ENCODE measurements around the gene HIF1A. TPM values are rescaled to one million over a fixed set of nuclear protein-coding genes. Genes with fewer than 3 reads are reported as not detected.

HIF1A gene
- total and polyA plus RNA-seq, 10 of the 15 experiments (the other 5 are each of a cell fraction or from before 2014, with no cell fraction given), result 18.3 to 97.0 (median 75.3) TPM

DNA sequence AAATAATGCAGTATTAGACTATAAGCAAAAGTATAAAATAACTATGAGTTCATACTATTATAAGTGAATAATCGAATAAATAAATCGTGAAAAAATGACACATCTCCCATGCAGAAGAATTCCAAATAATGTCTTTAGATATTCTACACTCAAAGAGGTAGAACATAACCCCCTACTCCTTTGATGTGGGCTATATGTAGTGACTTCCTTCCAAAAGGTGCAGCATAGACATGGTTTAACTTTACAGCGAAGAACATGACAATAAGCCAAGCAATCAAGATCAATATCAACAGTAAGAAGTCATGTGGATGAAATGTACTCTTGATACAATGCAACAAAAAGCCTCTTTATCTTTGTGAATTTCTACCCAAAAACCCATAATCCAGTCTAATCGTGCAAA is 46.0 kb upstream of the HIF1A start:
- no peaks in the 10 kb centered on the region for H3K36me3 ChIP-seq (ENCODE audit: control insufficient read depth in 2 of 2, insufficient read depth in 2 of 2, low read length in 1 of 2)
- H3K9me3 ChIP-seq (replicated peaks; ENCODE audit: control insufficient read depth, insufficient read depth, low read length), result no peaks in the 10 kb centered on the region
- RAD21 ChIA-PET (ENCODE audit: unreplicated experiment), result no interaction called here
- ATAC-seq (no peak), DNase-seq (ENCODE audit: low read depth, low spot score) (no peak), FAIRE-seq (no peak)
- no peak overlapping the region for H2AFZ ChIP-seq (ENCODE audit: control insufficient read depth, low read depth, low read length)
- no peak overlapping the region for H3K9ac ChIP-seq (ENCODE audit: control insufficient read depth, insufficient read depth, low read length)
- CTCF ChIA-PET, result no interaction called here
- in situ Hi-C loops (cut with MboI), result no loop called here
- H3K27me3 ChIP-seq (replicated peaks in 1 of 2; ENCODE audit: control insufficient read depth in 2 of 2, insufficient read depth in 2 of 2, low read length in 1 of 2), result no peaks in the 10 kb centered on the region
- no peak overlapping the region for H3K4me2 ChIP-seq (ENCODE audit: control insufficient read depth, insufficient read depth)
- H3K4me3 ChIP-seq, result no peak overlapping the region
- 62% methylated on average over 4 of the region's 4 CpGs for WGBS (ENCODE audit: insufficient coverage, insufficient replicate concordance, low lambda C conversion rate, missing lambda C conversion rate)
- no peaks in the 10 kb centered on the region for H4K20me1 ChIP-seq (ENCODE audit: control insufficient read depth, insufficient read depth)
- peaks cover 6% of the 10 kb centered on the region for H3K4me1 ChIP-seq (ENCODE audit: control insufficient read depth, insufficient read depth, low read length)
- intact Hi-C loops (cut with micrococcal nuclease; ENCODE audit: unreplicated experiment), result no loop called here
- SMC1A ChIA-PET (ENCODE audit: uncharacterized antibody, unreplicated experiment), result interaction anchor here (0.6 to 1.4 kb wide), 4 partner anchors 8 to 51 kb away, joined by 3 to 6 read pairs (median 3); no protein-coding TSS in a partner anchor
- H3K27ac ChIP-seq (ENCODE audit: control insufficient read depth, insufficient read depth), result no peak overlapping the region
- no peaks in the 10 kb centered on the region for H3K79me2 ChIP-seq (ENCODE audit: control insufficient read depth, insufficient read depth, low read length)
- POLR2A ChIA-PET, result no interaction called here
- TF ChIP-seq GABPA (IDR thresholded peaks at IDR 0.05; ENCODE audit: low read depth) (no peak), RB1 (IDR thresholded peaks at IDR 0.05; ENCODE audit: borderline replicate concordance) (no peak), POLR2A (IDR thresholded peaks at IDR 0.05; ENCODE audit: low read depth, low read length) (no peak), ESRRA (IDR thresholded peaks at IDR 0.05; ENCODE audit: low read length) (no peak), MEF2B (IDR thresholded peaks at IDR 0.05; ENCODE audit: partially characterized antibody, poor library complexity, severe bottlenecking) (no peak), HDAC6 (IDR thresholded peaks at IDR 0.05; ENCODE audit: unreplicated experiment) (no peak), RBBP5 (conservative IDR thresholded peaks at IDR 0.05) (no peak), TBL1XR1 (IDR thresholded peaks at IDR 0.05; ENCODE audit: low read depth, low read length) (no peak)
- TF ChIP-seq, protein P1, sequence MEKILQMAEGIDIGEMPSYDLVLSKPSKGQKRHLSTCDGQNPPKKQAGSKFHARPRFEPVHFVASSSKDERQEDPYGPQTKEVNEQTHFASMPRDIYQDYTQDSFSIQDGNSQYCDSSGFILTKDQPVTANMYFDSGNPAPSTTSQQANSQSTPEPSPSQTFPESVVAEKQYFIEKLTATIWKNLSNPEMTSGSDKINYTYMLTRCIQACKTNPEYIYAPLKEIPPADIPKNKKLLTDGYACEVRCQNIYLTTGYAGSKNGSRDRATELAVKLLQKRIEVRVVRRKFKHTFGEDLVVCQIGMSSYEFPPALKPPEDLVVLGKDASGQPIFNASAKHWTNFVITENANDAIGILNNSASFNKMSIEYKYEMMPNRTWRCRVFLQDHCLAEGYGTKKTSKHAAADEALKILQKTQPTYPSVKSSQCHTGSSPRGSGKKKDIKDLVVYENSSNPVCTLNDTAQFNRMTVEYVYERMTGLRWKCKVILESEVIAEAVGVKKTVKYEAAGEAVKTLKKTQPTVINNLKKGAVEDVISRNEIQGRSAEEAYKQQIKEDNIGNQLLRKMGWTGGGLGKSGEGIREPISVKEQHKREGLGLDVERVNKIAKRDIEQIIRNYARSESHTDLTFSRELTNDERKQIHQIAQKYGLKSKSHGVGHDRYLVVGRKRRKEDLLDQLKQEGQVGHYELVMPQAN (conservative IDR thresholded peaks at IDR 0.05), result no peak
- TF ChIP-seq, protein P2, sequence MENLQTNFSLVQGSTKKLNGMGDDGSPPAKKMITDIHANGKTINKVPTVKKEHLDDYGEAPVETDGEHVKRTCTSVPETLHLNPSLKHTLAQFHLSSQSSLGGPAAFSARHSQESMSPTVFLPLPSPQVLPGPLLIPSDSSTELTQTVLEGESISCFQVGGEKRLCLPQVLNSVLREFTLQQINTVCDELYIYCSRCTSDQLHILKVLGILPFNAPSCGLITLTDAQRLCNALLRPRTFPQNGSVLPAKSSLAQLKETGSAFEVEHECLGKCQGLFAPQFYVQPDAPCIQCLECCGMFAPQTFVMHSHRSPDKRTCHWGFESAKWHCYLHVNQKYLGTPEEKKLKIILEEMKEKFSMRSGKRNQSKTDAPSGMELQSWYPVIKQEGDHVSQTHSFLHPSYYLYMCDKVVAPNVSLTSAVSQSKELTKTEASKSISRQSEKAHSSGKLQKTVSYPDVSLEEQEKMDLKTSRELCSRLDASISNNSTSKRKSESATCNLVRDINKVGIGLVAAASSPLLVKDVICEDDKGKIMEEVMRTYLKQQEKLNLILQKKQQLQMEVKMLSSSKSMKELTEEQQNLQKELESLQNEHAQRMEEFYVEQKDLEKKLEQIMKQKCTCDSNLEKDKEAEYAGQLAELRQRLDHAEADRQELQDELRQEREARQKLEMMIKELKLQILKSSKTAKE (IDR thresholded peaks at IDR 0.05; ENCODE audit: low read depth, poor library complexity, severe bottlenecking), result no peak
- TF ChIP-seq, protein P3, sequence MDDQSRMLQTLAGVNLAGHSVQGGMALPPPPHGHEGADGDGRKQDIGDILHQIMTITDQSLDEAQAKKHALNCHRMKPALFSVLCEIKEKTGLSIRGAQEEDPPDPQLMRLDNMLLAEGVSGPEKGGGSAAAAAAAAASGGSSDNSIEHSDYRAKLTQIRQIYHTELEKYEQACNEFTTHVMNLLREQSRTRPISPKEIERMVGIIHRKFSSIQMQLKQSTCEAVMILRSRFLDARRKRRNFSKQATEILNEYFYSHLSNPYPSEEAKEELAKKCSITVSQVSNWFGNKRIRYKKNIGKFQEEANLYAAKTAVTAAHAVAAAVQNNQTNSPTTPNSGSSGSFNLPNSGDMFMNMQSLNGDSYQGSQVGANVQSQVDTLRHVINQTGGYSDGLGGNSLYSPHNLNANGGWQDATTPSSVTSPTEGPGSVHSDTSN (IDR thresholded peaks at IDR 0.05; ENCODE audit: insufficient replicate concordance, low read depth, low read length), result no peak
- TF ChIP-seq, protein P4, sequence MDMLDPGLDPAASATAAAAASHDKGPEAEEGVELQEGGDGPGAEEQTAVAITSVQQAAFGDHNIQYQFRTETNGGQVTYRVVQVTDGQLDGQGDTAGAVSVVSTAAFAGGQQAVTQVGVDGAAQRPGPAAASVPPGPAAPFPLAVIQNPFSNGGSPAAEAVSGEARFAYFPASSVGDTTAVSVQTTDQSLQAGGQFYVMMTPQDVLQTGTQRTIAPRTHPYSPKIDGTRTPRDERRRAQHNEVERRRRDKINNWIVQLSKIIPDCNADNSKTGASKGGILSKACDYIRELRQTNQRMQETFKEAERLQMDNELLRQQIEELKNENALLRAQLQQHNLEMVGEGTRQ (IDR thresholded peaks at IDR 0.05; ENCODE audit: borderline replicate concordance, low read depth, low read length), result no peak
- BruUV-seq (replicated peaks), result no TSS peak

All from GM12878 (cell line).